Measurements from ENCODE around the gene NTM.

Gene NTM

GRCh38 chr11:132154781-132155180 lies 784.4 kb downstream of the NTM start:
- no peak for DNase-seq (ENCODE audit: low read depth)

- no peak for DNase-seq (ENCODE audit: low read depth)
Measured at GRCh38 chr11:132158091-132158490, 787.7 kb downstream of the NTM start.

- DNase-seq (ENCODE audit: low read depth): no peak
Measured at GRCh38 chr11:132158696-132159095, 788.3 kb downstream of the NTM start.

GRCh38 chr11:132161403-132162078 lies 791.1 kb downstream of the NTM start:
- no peak for DNase-seq (ENCODE audit: low read depth)

- no peak for DNase-seq (ENCODE audit: low read depth)
Measured at GRCh38 chr11:132168344-132168981, 798.0 kb downstream of the NTM start.

- DNase-seq (ENCODE audit: low read depth): no peak
Measured at GRCh38 chr11:132171031-132171430, 800.6 kb downstream of the NTM start.

GRCh38 chr11:132174362-132175255 lies 804.2 kb downstream of the NTM start:
- DNase-seq (ENCODE audit: low read depth): no peak

- peak; percentile 27 for DNase-seq (ENCODE audit: low read depth)
Measured at GRCh38 chr11:132177106-132177505, 806.7 kb downstream of the NTM start.

- no peak for DNase-seq (ENCODE audit: low read depth)
Measured at GRCh38 chr11:132184079-132184478, 813.7 kb downstream of the NTM start.

GRCh38 chr11:132185726-132186592 lies 815.5 kb downstream of the NTM start:
- DNase-seq (ENCODE audit: low read depth): no peak

- no peak for DNase-seq (ENCODE audit: low read depth)
Measured at GRCh38 chr11:132186699-132187098, 816.3 kb downstream of the NTM start.

- DNase-seq (ENCODE audit: low read depth): no peak
Measured at GRCh38 chr11:132187386-132187785, 817.0 kb downstream of the NTM start.

- peak; percentile 15 for DNase-seq (ENCODE audit: low read depth)
Measured at GRCh38 chr11:132187814-132188213, 817.4 kb downstream of the NTM start.

- DNase-seq (ENCODE audit: low read depth): no peak
Measured at GRCh38 chr11:132196928-132197327, 826.5 kb downstream of the NTM start.

- DNase-seq (ENCODE audit: low read depth): no peak
Measured at GRCh38 chr11:132200353-132200936, 830.0 kb downstream of the NTM start.

GRCh38 chr11:132202621-132203020 lies 832.2 kb downstream of the NTM start:
- DNase-seq (ENCODE audit: low read depth): peak; percentile 17

- DNase-seq (ENCODE audit: low read depth): no peak
Measured at GRCh38 chr11:132205006-132205405, 834.6 kb downstream of the NTM start.

- DNase-seq (ENCODE audit: low read depth): no peak
Measured at GRCh38 chr11:132205496-132205895, 835.1 kb downstream of the NTM start.

- no peak for DNase-seq (ENCODE audit: low read depth)
Measured at GRCh38 chr11:132206993-132207392, 836.6 kb downstream of the NTM start.

GRCh38 chr11:132208477-132209055 lies 838.2 kb downstream of the NTM start:
- DNase-seq (ENCODE audit: low read depth): no peak

- DNase-seq (ENCODE audit: low read depth): no peak
Measured at GRCh38 chr11:132211479-132211878, 841.1 kb downstream of the NTM start.

Measured in GM04504 (cell line).